ENCODE results near the gene ARMC2. TPM values are rescaled to one million over a fixed set of nuclear protein-coding genes. Genes with fewer than 3 reads are reported as not detected.

ARMC2 gene
- total and polyA plus RNA-seq, 4 donors, result 11.8 to 18.5 (median 14.3) TPM

DNA sequence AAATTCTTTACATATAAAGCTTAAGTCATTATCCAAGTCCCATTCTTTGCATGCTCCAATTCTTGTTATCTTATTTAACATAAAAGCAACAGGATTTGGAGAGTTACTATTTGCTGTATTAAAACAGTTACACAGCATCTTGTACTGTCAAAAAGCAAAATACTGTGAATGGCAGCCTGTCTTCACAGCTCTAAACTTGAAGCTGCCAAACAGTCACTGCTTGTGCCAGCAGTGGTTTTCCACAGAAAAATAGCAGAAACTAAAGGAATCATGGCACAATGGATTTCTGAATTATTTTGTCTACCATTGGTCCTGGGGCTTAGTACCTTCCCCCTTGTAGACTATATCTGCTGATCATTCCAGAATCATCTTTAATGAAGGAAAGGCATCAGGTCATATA lies 138.9 kb downstream of the ARMC2 start:
- Histone ChIP-seq H3K36me3 (ENCODE audit: control insufficient read depth, insufficient read depth, low read length) (peaks cover 17% of the 10 kb centered on the region), H3K4me3 (ENCODE audit: low read depth, low read length) (no peak overlapping the region), H3K27me3 (ENCODE audit: control insufficient read depth, insufficient read depth, low read length) (no peaks in the 10 kb centered on the region), H3K4me1 (ENCODE audit: control insufficient read depth, insufficient read depth, low read length) (no peaks in the 10 kb centered on the region), H3K27ac (ENCODE audit: low read depth, low read length) (no peak overlapping the region), H3K9me3 (ENCODE audit: control insufficient read depth, insufficient read depth, low read length) (no peaks in the 10 kb centered on the region)
- DNase-seq (ENCODE audit: low read depth in 4 of 6, low spot score in 6 of 6), result peak in 1 of 6 donors; percentile 63

DNA sequence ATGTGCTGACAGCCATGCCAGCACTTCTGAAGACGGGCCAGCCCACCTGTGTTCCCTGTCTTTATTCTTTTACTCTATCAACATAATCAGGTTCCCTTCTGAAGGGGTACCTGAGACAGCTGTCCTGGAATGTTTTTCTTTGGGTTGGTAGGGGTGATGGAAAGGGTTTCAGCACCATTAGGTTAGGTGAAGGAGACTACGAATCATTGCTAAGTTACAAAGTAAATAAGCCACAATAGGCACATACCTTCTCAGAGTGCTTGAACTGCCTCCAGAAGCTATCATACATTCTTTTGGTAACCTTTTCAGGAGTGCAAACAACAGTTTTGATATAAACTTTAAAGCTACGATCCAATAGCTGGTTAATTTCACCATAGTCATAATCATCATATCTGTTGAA lies 140.1 kb downstream of the ARMC2 start:
- H3K36me3 ChIP-seq (ENCODE audit: control insufficient read depth, insufficient read depth, low read length), result peaks cover 18% of the 10 kb centered on the region
- H3K27me3 ChIP-seq (ENCODE audit: control insufficient read depth, insufficient read depth, low read length), result no peaks in the 10 kb centered on the region
- no peak overlapping the region for H3K27ac ChIP-seq (ENCODE audit: low read depth, low read length)
- no peaks in the 10 kb centered on the region for H3K9me3 ChIP-seq (ENCODE audit: control insufficient read depth, insufficient read depth, low read length)
- 100% methylated on average over 1 of the region's 3 CpGs for WGBS (ENCODE audit: insufficient coverage)
- no peak overlapping the region for H3K4me3 ChIP-seq (ENCODE audit: low read depth, low read length)
- no peaks in the 10 kb centered on the region for H3K4me1 ChIP-seq (ENCODE audit: control insufficient read depth, insufficient read depth, low read length)
- DNase-seq (ENCODE audit: low read depth in 4 of 6, low spot score in 6 of 6), result no peak

DNA sequence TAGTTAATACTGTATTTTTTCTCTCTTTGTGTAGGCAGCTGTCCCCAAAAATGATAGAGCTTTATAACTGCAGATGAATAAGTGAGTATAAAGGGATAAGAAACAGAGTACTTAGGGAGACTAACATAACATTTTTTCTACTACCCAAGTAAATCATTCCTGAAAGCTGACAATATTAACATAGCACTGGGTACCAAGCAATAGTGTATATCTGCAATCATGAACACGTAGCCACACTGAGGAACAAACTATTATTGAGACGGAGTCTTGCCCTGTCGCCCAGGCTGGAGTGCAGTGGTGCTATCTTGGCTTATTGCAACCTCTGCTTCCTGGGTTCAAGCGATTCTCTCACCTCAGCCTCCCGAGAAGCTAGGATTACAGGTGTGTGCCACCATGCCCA lies 140.5 kb downstream of the ARMC2 start:
- peaks cover 19% of the 10 kb centered on the region for H3K36me3 ChIP-seq (ENCODE audit: control insufficient read depth, insufficient read depth, low read length)
- H3K27me3 ChIP-seq (ENCODE audit: control insufficient read depth, insufficient read depth, low read length), result no peaks in the 10 kb centered on the region
- H3K4me1 ChIP-seq (ENCODE audit: control insufficient read depth, insufficient read depth, low read length), result no peaks in the 10 kb centered on the region
- H3K9me3 ChIP-seq (ENCODE audit: control insufficient read depth, insufficient read depth, low read length), result no peaks in the 10 kb centered on the region
- 98% methylated on average over 5 of the region's 5 CpGs for WGBS (ENCODE audit: insufficient coverage)
- H3K27ac ChIP-seq (ENCODE audit: low read depth, low read length), result no peak overlapping the region
- no peak overlapping the region for H3K4me3 ChIP-seq (ENCODE audit: low read depth, low read length)
- DNase-seq (ENCODE audit: low read depth in 4 of 6, low spot score in 6 of 6), result no peak

DNA sequence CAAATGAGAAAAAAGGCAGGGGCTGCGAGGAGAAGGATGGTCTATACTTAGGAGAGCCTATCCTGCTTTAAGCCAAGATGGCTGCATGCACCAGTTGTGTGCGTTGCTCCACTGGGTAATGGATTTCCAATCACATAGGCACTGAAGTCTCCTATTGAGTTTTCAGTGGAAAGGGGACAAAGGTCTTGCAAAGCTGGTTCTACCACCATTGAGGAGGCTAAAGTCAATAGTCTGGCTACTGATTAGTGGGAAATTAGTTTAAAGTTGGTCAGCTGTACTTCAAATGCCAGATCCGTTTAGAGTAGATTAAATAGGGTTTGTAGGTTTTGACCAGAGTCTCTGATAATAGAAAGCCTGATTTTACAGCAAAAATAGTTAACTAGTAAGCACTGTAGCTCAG lies 141.5 kb downstream of the ARMC2 start:
- Histone ChIP-seq H3K9me3 (ENCODE audit: control insufficient read depth, insufficient read depth, low read length) (no peaks in the 10 kb centered on the region), H3K4me3 (ENCODE audit: low read depth, low read length) (no peak overlapping the region), H3K27me3 (ENCODE audit: control insufficient read depth, insufficient read depth, low read length) (no peaks in the 10 kb centered on the region), H3K4me1 (ENCODE audit: control insufficient read depth, insufficient read depth, low read length) (no peaks in the 10 kb centered on the region), H3K36me3 (ENCODE audit: control insufficient read depth, insufficient read depth, low read length) (peaks cover 21% of the 10 kb centered on the region), H3K27ac (ENCODE audit: low read depth, low read length) (no peak overlapping the region)
- 90% methylated on average over 3 of the region's 3 CpGs for WGBS (ENCODE audit: insufficient coverage)
- DNase-seq (ENCODE audit: low read depth in 4 of 6, low spot score in 6 of 6), result no peak

DNA sequence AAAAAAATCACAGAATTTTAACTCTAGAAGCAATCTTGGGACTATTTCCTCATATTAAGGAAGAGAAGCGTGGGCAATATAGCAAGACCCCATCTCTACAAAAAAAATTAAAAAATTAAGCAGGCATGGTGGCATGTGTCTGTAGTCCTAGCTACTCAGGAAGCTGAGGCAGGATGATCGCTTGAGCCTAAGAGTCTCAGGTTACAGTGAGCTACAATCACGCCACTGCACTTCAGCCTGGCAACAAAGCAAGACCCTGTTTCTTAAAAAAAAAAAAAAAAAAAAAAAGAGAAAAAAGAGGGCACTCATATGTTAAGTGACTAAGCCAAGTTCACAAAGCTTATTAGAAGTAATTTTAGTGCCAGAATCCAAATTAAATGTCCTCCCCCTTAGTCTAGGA lies 145.7 kb downstream of the ARMC2 start:
- no peak overlapping the region for H3K27ac ChIP-seq (ENCODE audit: low read depth, low read length)
- H3K27me3 ChIP-seq (ENCODE audit: control insufficient read depth, insufficient read depth, low read length), result no peaks in the 10 kb centered on the region
- no peaks in the 10 kb centered on the region for H3K4me1 ChIP-seq (ENCODE audit: control insufficient read depth, insufficient read depth, low read length)
- no peak for DNase-seq (ENCODE audit: low read depth in 4 of 6, low spot score in 6 of 6)
- H3K4me3 ChIP-seq (ENCODE audit: low read depth, low read length), result no peak overlapping the region
- no CpG with 5 or more reads among the region's 3 CpGs for WGBS (ENCODE audit: insufficient coverage)
- no peaks in the 10 kb centered on the region for H3K9me3 ChIP-seq (ENCODE audit: control insufficient read depth, insufficient read depth, low read length)
- peaks cover 17% of the 10 kb centered on the region for H3K36me3 ChIP-seq (ENCODE audit: control insufficient read depth, insufficient read depth, low read length)

DNA sequence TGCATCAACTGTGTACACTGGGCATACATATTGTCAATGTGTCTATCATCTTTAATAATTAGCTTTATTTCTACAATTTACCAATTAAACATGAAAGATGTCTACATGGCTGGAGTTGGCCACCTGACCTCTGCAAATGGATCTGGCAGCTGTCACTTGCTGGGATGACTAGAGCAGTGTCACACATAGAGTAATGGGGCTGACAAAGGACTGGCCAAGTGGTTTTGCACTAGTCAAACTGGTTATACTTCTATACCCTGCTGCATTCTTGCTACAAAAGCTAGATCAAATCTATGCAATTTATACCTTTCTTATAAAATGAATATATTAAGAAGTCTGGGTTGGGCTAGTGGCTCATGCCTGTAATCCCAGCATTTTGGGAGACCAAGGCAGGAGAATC lies 147.1 kb downstream of the ARMC2 start:
- no peak for DNase-seq (ENCODE audit: low read depth in 4 of 6, low spot score in 6 of 6)
- Histone ChIP-seq H3K27me3 (ENCODE audit: control insufficient read depth, insufficient read depth, low read length) (no peaks in the 10 kb centered on the region), H3K4me1 (ENCODE audit: control insufficient read depth, insufficient read depth, low read length) (no peaks in the 10 kb centered on the region), H3K27ac (ENCODE audit: low read depth, low read length) (no peak overlapping the region), H3K9me3 (ENCODE audit: control insufficient read depth, insufficient read depth, low read length) (no peaks in the 10 kb centered on the region), H3K4me3 (ENCODE audit: low read depth, low read length) (no peak overlapping the region), H3K36me3 (ENCODE audit: control insufficient read depth, insufficient read depth, low read length) (peaks cover 14% of the 10 kb centered on the region)

DNA sequence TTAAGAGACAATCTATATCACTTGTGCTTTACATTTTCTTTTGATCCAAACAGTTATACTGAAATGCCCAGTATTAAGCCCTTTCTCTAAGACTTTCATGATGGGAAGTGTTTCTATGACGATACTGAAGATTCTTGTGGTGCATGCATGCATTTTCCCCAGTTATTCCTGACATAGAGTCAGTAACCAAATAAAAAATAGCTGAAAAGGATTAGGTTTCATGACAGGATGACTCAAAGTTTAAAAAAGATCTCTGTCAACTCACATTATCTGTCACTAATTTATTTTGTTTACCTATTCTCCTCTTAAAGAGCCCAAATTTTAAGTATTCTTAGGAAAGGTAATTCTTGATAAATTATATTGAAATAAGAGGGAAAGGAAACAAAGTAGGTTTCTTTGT lies 148.0 kb downstream of the ARMC2 start:
- Histone ChIP-seq H3K4me3 (ENCODE audit: low read depth, low read length) (no peak overlapping the region), H3K27ac (ENCODE audit: low read depth, low read length) (no peak overlapping the region), H3K9me3 (ENCODE audit: control insufficient read depth, insufficient read depth, low read length) (no peaks in the 10 kb centered on the region), H3K4me1 (ENCODE audit: control insufficient read depth, insufficient read depth, low read length) (no peaks in the 10 kb centered on the region), H3K36me3 (ENCODE audit: control insufficient read depth, insufficient read depth, low read length) (peaks cover 11% of the 10 kb centered on the region), H3K27me3 (ENCODE audit: control insufficient read depth, insufficient read depth, low read length) (no peaks in the 10 kb centered on the region)
- no CpG with 5 or more reads among the region's 1 CpG for WGBS (ENCODE audit: insufficient coverage)
- DNase-seq (ENCODE audit: low read depth in 4 of 6, low spot score in 6 of 6), result no peak

DNA sequence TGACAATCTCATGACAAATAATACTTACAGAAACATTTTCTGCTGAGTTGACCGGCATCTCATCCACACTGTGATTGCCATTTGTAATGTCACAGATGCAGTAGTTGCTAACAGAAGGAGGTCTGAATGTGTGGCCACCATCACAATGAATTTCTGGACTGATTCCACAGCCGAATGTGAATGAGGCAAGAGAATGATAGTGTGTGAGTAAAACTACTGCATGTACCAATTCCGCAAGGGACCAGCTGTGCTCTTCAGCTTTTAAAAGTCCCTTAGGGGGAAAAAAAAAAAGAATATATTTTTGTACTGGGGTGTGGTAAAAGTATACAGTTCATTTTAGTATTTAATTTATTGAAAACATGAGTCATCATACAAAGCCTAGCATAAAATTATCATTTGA lies 150.3 kb downstream of the ARMC2 start:
- no peak overlapping the region for H3K27ac ChIP-seq (ENCODE audit: low read depth, low read length)
- peaks cover 3% of the 10 kb centered on the region for H3K36me3 ChIP-seq (ENCODE audit: control insufficient read depth, insufficient read depth, low read length)
- no peaks in the 10 kb centered on the region for H3K9me3 ChIP-seq (ENCODE audit: control insufficient read depth, insufficient read depth, low read length)
- no peak overlapping the region for H3K4me3 ChIP-seq (ENCODE audit: low read depth, low read length)
- no peaks in the 10 kb centered on the region for H3K27me3 ChIP-seq (ENCODE audit: control insufficient read depth, insufficient read depth, low read length)
- no peaks in the 10 kb centered on the region for H3K4me1 ChIP-seq (ENCODE audit: control insufficient read depth, insufficient read depth, low read length)
- WGBS (ENCODE audit: insufficient coverage), result 40% methylated on average over 2 of the region's 3 CpGs
- peak in 2 of 6 donors; percentile 43 to 64 for DNase-seq (ENCODE audit: low read depth in 4 of 6, low spot score in 6 of 6)

DNA sequence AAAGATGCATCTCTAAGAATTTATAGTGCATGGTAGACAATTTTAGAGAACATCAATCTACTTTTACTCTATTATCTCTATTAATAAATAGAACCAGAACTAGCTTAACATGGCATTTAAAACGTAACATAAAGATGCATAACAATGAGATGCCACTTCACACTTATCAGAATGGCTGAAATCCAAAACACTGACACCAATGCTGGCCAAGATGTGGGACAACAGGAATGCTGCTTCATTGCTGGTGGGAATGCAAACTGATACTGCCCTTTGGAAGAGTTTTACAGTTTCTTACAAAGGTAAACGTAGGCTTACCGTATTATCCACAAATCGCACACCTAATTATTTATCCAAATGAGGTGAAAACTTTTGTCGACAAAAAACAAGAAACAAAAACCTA lies 151.2 kb downstream of the ARMC2 start:
- Histone ChIP-seq H3K36me3 (ENCODE audit: control insufficient read depth, insufficient read depth, low read length) (no peaks in the 10 kb centered on the region), H3K27ac (ENCODE audit: low read depth, low read length) (no peak overlapping the region), H3K9me3 (ENCODE audit: control insufficient read depth, insufficient read depth, low read length) (no peaks in the 10 kb centered on the region), H3K4me3 (ENCODE audit: low read depth, low read length) (no peak overlapping the region), H3K27me3 (ENCODE audit: control insufficient read depth, insufficient read depth, low read length) (no peaks in the 10 kb centered on the region), H3K4me1 (ENCODE audit: control insufficient read depth, insufficient read depth, low read length) (no peaks in the 10 kb centered on the region)
- DNase-seq (ENCODE audit: low read depth in 4 of 6, low spot score in 6 of 6), result no peak
- no CpG with 5 or more reads among the region's 5 CpGs for WGBS (ENCODE audit: insufficient coverage)

DNA sequence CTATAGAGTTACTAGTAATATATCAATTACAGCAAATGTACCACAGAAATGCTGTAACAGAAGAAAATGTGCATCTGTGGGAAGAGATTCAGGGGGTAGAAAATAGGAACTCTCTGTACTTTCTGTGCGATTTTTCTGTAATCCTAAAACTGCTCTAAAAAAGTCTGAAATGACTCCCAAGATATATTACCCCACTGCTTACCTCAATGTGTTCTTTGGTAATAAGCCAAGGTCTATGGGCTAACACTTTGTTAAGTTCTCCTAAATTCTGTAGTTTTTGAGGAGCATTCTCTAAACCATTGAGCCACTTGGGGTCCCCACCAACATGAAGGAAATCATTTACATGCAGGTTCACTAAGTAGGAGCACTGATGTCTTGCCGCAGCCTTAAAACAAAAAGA lies 152.1 kb downstream of the ARMC2 start:
- no peaks in the 10 kb centered on the region for H3K4me1 ChIP-seq (ENCODE audit: control insufficient read depth, insufficient read depth, low read length)
- H3K9me3 ChIP-seq (ENCODE audit: control insufficient read depth, insufficient read depth, low read length), result no peaks in the 10 kb centered on the region
- no CpG with 5 or more reads among the region's 2 CpGs for WGBS (ENCODE audit: insufficient coverage)
- H3K27me3 ChIP-seq (ENCODE audit: control insufficient read depth, insufficient read depth, low read length), result no peaks in the 10 kb centered on the region
- DNase-seq (ENCODE audit: low read depth in 4 of 6, low spot score in 6 of 6), result no peak
- no peaks in the 10 kb centered on the region for H3K36me3 ChIP-seq (ENCODE audit: control insufficient read depth, insufficient read depth, low read length)
- H3K4me3 ChIP-seq (ENCODE audit: low read depth, low read length), result no peak overlapping the region
- H3K27ac ChIP-seq (ENCODE audit: low read depth, low read length), result no peak overlapping the region

Measured in spinal cord (tissue), 10 donors.